Measurements from ENCODE around the gene RBMXL3. TPM values are rescaled to one million over a fixed set of nuclear protein-coding genes. Genes with fewer than 3 reads are reported as not detected.
"Not testable (repeated sequence)": the region's sequence is repeated elsewhere in the genome, so short reads cannot be mapped to it uniquely, and the experiment has no call there.

RBMXL3 gene
- total RNA-seq, 1 experiment from 2014 or later: not detected

DNA sequence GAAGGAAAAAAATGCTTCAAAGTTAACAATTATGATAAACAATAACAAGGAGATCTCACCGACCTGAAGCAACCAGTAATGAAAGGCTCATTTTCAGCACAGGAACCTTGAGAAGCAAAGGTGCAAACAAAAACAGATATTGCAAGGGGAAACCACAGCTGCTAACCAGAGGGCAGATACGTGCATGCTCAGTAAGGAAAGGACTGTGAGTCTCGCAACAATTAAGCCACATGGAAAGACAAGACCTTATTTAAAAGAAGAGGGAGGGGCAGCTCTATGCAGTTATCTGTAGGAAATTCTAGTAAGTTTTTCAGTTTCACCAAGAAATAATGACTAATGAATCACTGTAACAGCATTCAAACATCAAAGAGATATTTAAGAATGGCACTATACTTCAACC lies 25.4 kb downstream of the RBMXL3 start:
- TF ChIP-seq, protein P1, sequence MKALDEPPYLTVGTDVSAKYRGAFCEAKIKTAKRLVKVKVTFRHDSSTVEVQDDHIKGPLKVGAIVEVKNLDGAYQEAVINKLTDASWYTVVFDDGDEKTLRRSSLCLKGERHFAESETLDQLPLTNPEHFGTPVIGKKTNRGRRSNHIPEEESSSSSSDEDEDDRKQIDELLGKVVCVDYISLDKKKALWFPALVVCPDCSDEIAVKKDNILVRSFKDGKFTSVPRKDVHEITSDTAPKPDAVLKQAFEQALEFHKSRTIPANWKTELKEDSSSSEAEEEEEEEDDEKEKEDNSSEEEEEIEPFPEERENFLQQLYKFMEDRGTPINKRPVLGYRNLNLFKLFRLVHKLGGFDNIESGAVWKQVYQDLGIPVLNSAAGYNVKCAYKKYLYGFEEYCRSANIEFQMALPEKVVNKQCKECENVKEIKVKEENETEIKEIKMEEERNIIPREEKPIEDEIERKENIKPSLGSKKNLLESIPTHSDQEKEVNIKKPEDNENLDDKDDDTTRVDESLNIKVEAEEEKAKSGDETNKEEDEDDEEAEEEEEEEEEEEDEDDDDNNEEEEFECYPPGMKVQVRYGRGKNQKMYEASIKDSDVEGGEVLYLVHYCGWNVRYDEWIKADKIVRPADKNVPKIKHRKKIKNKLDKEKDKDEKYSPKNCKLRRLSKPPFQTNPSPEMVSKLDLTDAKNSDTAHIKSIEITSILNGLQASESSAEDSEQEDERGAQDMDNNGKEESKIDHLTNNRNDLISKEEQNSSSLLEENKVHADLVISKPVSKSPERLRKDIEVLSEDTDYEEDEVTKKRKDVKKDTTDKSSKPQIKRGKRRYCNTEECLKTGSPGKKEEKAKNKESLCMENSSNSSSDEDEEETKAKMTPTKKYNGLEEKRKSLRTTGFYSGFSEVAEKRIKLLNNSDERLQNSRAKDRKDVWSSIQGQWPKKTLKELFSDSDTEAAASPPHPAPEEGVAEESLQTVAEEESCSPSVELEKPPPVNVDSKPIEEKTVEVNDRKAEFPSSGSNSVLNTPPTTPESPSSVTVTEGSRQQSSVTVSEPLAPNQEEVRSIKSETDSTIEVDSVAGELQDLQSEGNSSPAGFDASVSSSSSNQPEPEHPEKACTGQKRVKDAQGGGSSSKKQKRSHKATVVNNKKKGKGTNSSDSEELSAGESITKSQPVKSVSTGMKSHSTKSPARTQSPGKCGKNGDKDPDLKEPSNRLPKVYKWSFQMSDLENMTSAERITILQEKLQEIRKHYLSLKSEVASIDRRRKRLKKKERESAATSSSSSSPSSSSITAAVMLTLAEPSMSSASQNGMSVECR (CRISPR knock-in tag; IDR thresholded peaks at IDR 0.05; ENCODE audit: borderline replicate concordance): no peak
- TF ChIP-seq ZNF121 (CRISPR knock-in tag; IDR thresholded peaks at IDR 0.05) (no peak), ZNF317 (CRISPR knock-in tag; IDR thresholded peaks at IDR 0.05; ENCODE audit: borderline replicate concordance, low read depth) (no peak), IRF2 (CRISPR knock-in tag; IDR thresholded peaks at IDR 0.05; ENCODE audit: borderline replicate concordance, low read depth) (no peak), TCF7 (CRISPR knock-in tag; IDR thresholded peaks at IDR 0.05; ENCODE audit: low read depth) (no peak), FOXP1 (CRISPR knock-in tag; IDR thresholded peaks at IDR 0.05; ENCODE audit: borderline replicate concordance) (no peak), FOXP4 (CRISPR knock-in tag; IDR thresholded peaks at IDR 0.05) (no peak), RORB (CRISPR knock-in tag; IDR thresholded peaks at IDR 0.05) (no peak), ELF4 (CRISPR knock-in tag; IDR thresholded peaks at IDR 0.05; ENCODE audit: low read depth) (no peak), ZMAT4 (CRISPR knock-in tag; IDR thresholded peaks at IDR 0.05) (no peak), ATF1 (CRISPR knock-in tag; IDR thresholded peaks at IDR 0.05) (no peak), RELA (CRISPR knock-in tag; IDR thresholded peaks at IDR 0.05; ENCODE audit: borderline replicate concordance) (no peak), ZNF671 (CRISPR knock-in tag; IDR thresholded peaks at IDR 0.05) (no peak), ZNF138 (CRISPR knock-in tag; conservative IDR thresholded peaks at IDR 0.05) (no peak)
- TF ChIP-seq, protein P2, sequence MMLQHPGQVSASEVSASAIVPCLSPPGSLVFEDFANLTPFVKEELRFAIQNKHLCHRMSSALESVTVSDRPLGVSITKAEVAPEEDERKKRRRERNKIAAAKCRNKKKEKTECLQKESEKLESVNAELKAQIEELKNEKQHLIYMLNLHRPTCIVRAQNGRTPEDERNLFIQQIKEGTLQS (CRISPR knock-in tag; conservative IDR thresholded peaks at IDR 0.05): no peak
- TF ChIP-seq, protein P3, sequence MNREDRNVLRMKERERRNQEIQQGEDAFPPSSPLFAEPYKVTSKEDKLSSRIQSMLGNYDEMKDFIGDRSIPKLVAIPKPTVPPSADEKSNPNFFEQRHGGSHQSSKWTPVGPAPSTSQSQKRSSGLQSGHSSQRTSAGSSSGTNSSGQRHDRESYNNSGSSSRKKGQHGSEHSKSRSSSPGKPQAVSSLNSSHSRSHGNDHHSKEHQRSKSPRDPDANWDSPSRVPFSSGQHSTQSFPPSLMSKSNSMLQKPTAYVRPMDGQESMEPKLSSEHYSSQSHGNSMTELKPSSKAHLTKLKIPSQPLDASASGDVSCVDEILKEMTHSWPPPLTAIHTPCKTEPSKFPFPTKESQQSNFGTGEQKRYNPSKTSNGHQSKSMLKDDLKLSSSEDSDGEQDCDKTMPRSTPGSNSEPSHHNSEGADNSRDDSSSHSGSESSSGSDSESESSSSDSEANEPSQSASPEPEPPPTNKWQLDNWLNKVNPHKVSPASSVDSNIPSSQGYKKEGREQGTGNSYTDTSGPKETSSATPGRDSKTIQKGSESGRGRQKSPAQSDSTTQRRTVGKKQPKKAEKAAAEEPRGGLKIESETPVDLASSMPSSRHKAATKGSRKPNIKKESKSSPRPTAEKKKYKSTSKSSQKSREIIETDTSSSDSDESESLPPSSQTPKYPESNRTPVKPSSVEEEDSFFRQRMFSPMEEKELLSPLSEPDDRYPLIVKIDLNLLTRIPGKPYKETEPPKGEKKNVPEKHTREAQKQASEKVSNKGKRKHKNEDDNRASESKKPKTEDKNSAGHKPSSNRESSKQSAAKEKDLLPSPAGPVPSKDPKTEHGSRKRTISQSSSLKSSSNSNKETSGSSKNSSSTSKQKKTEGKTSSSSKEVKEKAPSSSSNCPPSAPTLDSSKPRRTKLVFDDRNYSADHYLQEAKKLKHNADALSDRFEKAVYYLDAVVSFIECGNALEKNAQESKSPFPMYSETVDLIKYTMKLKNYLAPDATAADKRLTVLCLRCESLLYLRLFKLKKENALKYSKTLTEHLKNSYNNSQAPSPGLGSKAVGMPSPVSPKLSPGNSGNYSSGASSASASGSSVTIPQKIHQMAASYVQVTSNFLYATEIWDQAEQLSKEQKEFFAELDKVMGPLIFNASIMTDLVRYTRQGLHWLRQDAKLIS (CRISPR knock-in tag; IDR thresholded peaks at IDR 0.05; ENCODE audit: borderline replicate concordance): no peak
- DNase-seq (ENCODE audit: low spot score): no peak
- ChIA-PET POLR2A (no interaction called here), CTCF (no interaction called here)
- Mint-ChIP-seq H3K9me3 (peaks cover 12% of the 10 kb centered on the region), H3K4me3 (no peak overlapping the region), H3K27ac (no peak overlapping the region), H3K4me1 (peaks cover 5% of the 10 kb centered on the region), H3K36me3 (peaks cover 10% of the 10 kb centered on the region), H3K27me3 (ENCODE audit: low read depth) (no peaks in the 10 kb centered on the region)
- ATAC-seq: no peak

DNA sequence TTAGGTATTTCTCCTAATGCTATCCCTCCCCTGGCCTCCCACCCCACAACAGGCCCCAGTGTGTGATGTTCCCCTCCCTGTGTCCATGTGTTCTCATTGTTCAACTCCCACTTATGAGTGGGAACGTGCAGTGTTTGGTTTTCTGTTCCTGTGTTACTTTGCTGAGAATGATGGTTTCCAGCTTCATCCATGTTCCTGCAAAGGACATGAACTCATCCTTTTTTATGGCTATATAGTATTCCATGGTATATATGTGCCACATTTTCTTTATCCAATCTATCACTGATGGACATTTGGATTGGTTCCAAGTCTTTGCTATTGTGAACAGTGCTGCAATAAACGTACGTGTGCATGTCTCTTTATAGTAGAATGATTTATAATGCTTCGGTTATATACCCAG lies 28.1 kb downstream of the RBMXL3 start:
- H3K27me3 Mint-ChIP-seq (ENCODE audit: low read depth); H3K4me3 Mint-ChIP-seq; ATAC-seq; CTCF ChIA-PET; POLR2A ChIA-PET; H3K4me1 Mint-ChIP-seq; H3K27ac Mint-ChIP-seq; H3K36me3 Mint-ChIP-seq; DNase-seq (ENCODE audit: low spot score); H3K9me3 Mint-ChIP-seq: not testable (repeated sequence)

Data from WTC11 (cell line).